ENCODE data around the gene MACROD1. TPM values are rescaled to one million over a fixed set of nuclear protein-coding genes. Genes with fewer than 3 reads are reported as not detected.

Gene MACROD1
- total and polyA plus RNA-seq, 5 donors from 2014 or later, result 5.3 to 12.7 (median 6.5) TPM

- peaks cover 0 to 4% (median 0%) of the 10 kb centered on the region in 4 donors for H3K4me1 Mint-ChIP-seq
- Histone ChIP-seq H3K4me3 (ENCODE audit: low read depth, low read length) (no peak overlapping the region), H3K27me3 (ENCODE audit: control insufficient read depth, insufficient read depth, low read length) (no peaks in the 10 kb centered on the region), H3K9me3 (ENCODE audit: control insufficient read depth in 2 of 2, low read length in 2 of 2) (no peaks in the 10 kb centered on the region), H3K4me1 (ENCODE audit: control insufficient read depth, insufficient read depth, low read length, poor library complexity, severe bottlenecking) (no peaks in the 10 kb centered on the region), H3K27ac (ENCODE audit: insufficient read depth, low read length, poor library complexity, severe bottlenecking) (no peak overlapping the region), H3K36me3 (ENCODE audit: control insufficient read depth, insufficient read depth, low read length) (no peaks in the 10 kb centered on the region)
- H3K27ac Mint-ChIP-seq, result no peak overlapping the region
- H3K9me3 Mint-ChIP-seq, result peaks cover 0 to 1% (median 0%) of the 10 kb centered on the region in 7 donors
- ATAC-seq (ENCODE audit: low read depth in 2 of 2) (no peak), DNase-seq (no peak)
- H3K36me3 Mint-ChIP-seq, result no peaks in the 10 kb centered on the region
- no peaks in the 10 kb centered on the region for H3K27me3 Mint-ChIP-seq
- H3K4me3 Mint-ChIP-seq, result no peak overlapping the region
Observed at GRCh38 chr11:64098318-64098831, 67.5 kb downstream of the MACROD1 start.

- H3K27me3 Mint-ChIP-seq, result no peaks in the 10 kb centered on the region
- no peaks in the 10 kb centered on the region for H3K27me3 ChIP-seq (ENCODE audit: control insufficient read depth, insufficient read depth, low read length)
- no peaks in the 10 kb centered on the region for H3K9me3 ChIP-seq (ENCODE audit: control insufficient read depth in 2 of 2, low read length in 2 of 2)
- H3K36me3 Mint-ChIP-seq, result no peaks in the 10 kb centered on the region
- H3K4me3 Mint-ChIP-seq, result no peak overlapping the region
- ATAC-seq (ENCODE audit: low read depth in 2 of 2) (no peak), DNase-seq (no peak)
- H3K27ac ChIP-seq (ENCODE audit: insufficient read depth, low read length, poor library complexity, severe bottlenecking), result no peak overlapping the region
- no peak overlapping the region for H3K27ac Mint-ChIP-seq
- no peaks in the 10 kb centered on the region for H3K36me3 ChIP-seq (ENCODE audit: control insufficient read depth, insufficient read depth, low read length)
- H3K4me3 ChIP-seq (ENCODE audit: low read depth, low read length), result no peak overlapping the region
- H3K4me1 Mint-ChIP-seq, result peaks cover 0 to 4% (median 0%) of the 10 kb centered on the region in 4 donors
- H3K4me1 ChIP-seq (ENCODE audit: control insufficient read depth, insufficient read depth, low read length, poor library complexity, severe bottlenecking), result no peaks in the 10 kb centered on the region
- H3K9me3 Mint-ChIP-seq, result peaks cover 0 to 1% (median 0%) of the 10 kb centered on the region in 7 donors
Observed at GRCh38 chr11:64097468-64098317, 68.2 kb downstream of the MACROD1 start.

DNA sequence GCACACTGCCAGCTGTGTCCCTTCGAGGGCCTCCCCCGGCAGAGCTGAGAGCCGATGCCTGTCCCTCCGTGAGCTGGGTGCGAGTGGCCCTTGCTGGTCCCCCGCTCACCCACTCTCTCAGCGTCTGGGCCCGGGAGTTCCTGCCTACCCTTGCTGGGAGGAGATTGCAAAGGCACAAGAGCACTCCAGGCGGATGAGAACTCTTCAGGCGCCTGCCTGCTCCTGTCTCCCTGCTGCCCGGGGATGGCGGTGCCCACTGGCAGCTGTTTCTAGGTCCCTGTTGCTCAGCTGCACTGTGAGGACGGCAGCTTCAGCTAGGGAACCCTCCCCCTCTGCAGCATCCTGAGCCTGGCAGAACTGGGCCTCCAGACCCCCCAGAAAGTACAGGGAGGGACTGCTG lies 69.1 kb downstream of the MACROD1 start:
- H3K36me3 Mint-ChIP-seq, result no peaks in the 10 kb centered on the region
- no peak overlapping the region for H3K27ac Mint-ChIP-seq
- Histone ChIP-seq H3K4me3 (ENCODE audit: low read depth, low read length) (no peak overlapping the region), H3K27ac (ENCODE audit: insufficient read depth, low read length, poor library complexity, severe bottlenecking) (no peak overlapping the region), H3K9me3 (ENCODE audit: control insufficient read depth in 2 of 2, low read length in 2 of 2) (no peaks in the 10 kb centered on the region), H3K36me3 (ENCODE audit: control insufficient read depth, insufficient read depth, low read length) (no peaks in the 10 kb centered on the region), H3K4me1 (ENCODE audit: control insufficient read depth, insufficient read depth, low read length, poor library complexity, severe bottlenecking) (no peaks in the 10 kb centered on the region), H3K27me3 (ENCODE audit: control insufficient read depth, insufficient read depth, low read length) (no peaks in the 10 kb centered on the region)
- no peaks in the 10 kb centered on the region for H3K27me3 Mint-ChIP-seq
- no peak overlapping the region for H3K4me3 Mint-ChIP-seq
- no peak for DNase-seq
- peaks cover 0 to 1% (median 0%) of the 10 kb centered on the region in 7 donors for H3K9me3 Mint-ChIP-seq
- ATAC-seq (ENCODE audit: low read depth in 2 of 2), result no peak
- H3K4me1 Mint-ChIP-seq, result peaks cover 0 to 4% (median 0%) of the 10 kb centered on the region in 4 donors

- Mint-ChIP-seq H3K4me1 (peaks cover 0 to 4% (median 0%) of the 10 kb centered on the region in 4 donors), H3K27ac (no peak overlapping the region), H3K27me3 (no peaks in the 10 kb centered on the region), H3K9me3 (peaks cover 0 to 1% (median 0%) of the 10 kb centered on the region in 7 donors), H3K36me3 (no peaks in the 10 kb centered on the region), H3K4me3 (no peak overlapping the region)
- no peak for ATAC-seq (ENCODE audit: low read depth in 2 of 2)
- no peaks in the 10 kb centered on the region for H3K4me1 ChIP-seq (ENCODE audit: control insufficient read depth, insufficient read depth, low read length, poor library complexity, severe bottlenecking)
- H3K27me3 ChIP-seq (ENCODE audit: control insufficient read depth, insufficient read depth, low read length), result no peaks in the 10 kb centered on the region
- H3K36me3 ChIP-seq (ENCODE audit: control insufficient read depth, insufficient read depth, low read length), result no peaks in the 10 kb centered on the region
- no peak overlapping the region for H3K4me3 ChIP-seq (ENCODE audit: low read depth, low read length)
- no peaks in the 10 kb centered on the region for H3K9me3 ChIP-seq (ENCODE audit: control insufficient read depth in 2 of 2, low read length in 2 of 2)
- no peak for DNase-seq
- H3K27ac ChIP-seq (ENCODE audit: insufficient read depth, low read length, poor library complexity, severe bottlenecking), result no peak overlapping the region
Observed at GRCh38 chr11:64095949-64096348, 70.0 kb downstream of the MACROD1 start.

- H3K27ac ChIP-seq (ENCODE audit: insufficient read depth, low read length, poor library complexity, severe bottlenecking), result no peak overlapping the region
- H3K27ac Mint-ChIP-seq, result peak overlapping the region in 1 of 3 donors; percentile 26
- no peaks in the 10 kb centered on the region for H3K4me1 ChIP-seq (ENCODE audit: control insufficient read depth, insufficient read depth, low read length, poor library complexity, severe bottlenecking)
- no peaks in the 10 kb centered on the region for H3K36me3 Mint-ChIP-seq
- ATAC-seq (ENCODE audit: low read depth in 2 of 2) (no peak), DNase-seq (no peak)
- H3K4me3 Mint-ChIP-seq, result no peak overlapping the region
- peaks cover 0 to 1% (median 0%) of the 10 kb centered on the region in 7 donors for H3K9me3 Mint-ChIP-seq
- H3K4me1 Mint-ChIP-seq, result peaks cover 0 to 4% (median 0%) of the 10 kb centered on the region in 4 donors
- H3K27me3 ChIP-seq (ENCODE audit: control insufficient read depth, insufficient read depth, low read length), result no peaks in the 10 kb centered on the region
- H3K27me3 Mint-ChIP-seq, result no peaks in the 10 kb centered on the region
- H3K36me3 ChIP-seq (ENCODE audit: control insufficient read depth, insufficient read depth, low read length), result no peaks in the 10 kb centered on the region
- H3K4me3 ChIP-seq (ENCODE audit: low read depth, low read length), result no peak overlapping the region
- H3K9me3 ChIP-seq (ENCODE audit: control insufficient read depth in 2 of 2, low read length in 2 of 2), result no peaks in the 10 kb centered on the region
Observed at GRCh38 chr11:64095273-64095817, 70.6 kb downstream of the MACROD1 start.

DNA sequence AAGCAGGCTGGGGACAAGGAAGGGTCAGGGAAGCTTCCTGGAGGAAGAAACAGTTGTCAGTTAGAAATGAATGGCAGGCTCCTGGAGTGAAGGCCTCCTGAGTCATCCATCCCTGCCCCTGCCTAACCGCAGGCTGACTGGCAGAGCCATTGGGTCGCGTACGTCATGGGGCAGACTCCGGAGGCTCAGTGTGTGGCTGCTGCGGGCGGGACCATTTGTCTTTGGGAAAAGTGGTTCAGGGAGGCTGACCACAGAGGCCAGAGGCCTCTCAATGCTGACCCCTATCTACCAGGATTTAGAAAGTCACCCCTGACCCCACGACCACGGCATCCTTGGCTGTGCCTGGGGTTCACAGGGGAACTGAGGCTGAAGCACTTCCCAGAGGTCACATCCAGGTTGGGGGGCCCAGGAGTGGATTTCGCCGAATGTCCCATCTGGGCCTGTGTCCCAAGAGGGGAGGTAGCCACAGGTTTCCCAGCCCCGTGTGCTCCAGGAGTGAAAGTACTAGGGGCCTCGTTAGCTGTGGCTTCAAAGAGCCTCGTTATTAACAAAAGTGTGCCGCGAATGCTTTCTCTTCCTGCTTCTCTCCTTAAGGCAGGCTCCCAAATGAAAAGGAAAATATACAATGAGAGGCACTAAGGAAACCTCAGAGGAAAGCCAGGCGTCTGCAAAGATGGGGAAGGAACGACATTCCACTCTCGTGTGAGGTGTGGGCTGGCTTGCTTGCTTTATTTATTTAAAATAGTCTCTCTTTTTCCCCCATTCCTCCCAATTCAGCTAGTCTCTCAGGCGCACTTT lies 71.3 kb downstream of the MACROD1 start:
- Mint-ChIP-seq H3K27me3 (no peaks in the 10 kb centered on the region), H3K9me3 (peaks cover 0 to 1% (median 0%) of the 10 kb centered on the region in 7 donors), H3K4me3 (no peak overlapping the region), H3K27ac (no peak overlapping the region), H3K4me1 (peaks cover 0 to 4% (median 0%) of the 10 kb centered on the region in 4 donors), H3K36me3 (no peaks in the 10 kb centered on the region)
- Histone ChIP-seq H3K27me3 (ENCODE audit: control insufficient read depth, insufficient read depth, low read length) (no peaks in the 10 kb centered on the region), H3K9me3 (ENCODE audit: control insufficient read depth in 2 of 2, low read length in 2 of 2) (no peaks in the 10 kb centered on the region), H3K36me3 (ENCODE audit: control insufficient read depth, insufficient read depth, low read length) (no peaks in the 10 kb centered on the region), H3K4me3 (ENCODE audit: low read depth, low read length) (no peak overlapping the region), H3K4me1 (ENCODE audit: control insufficient read depth, insufficient read depth, low read length, poor library complexity, severe bottlenecking) (no peaks in the 10 kb centered on the region), H3K27ac (ENCODE audit: insufficient read depth, low read length, poor library complexity, severe bottlenecking) (no peak overlapping the region)
- no peak for DNase-seq
- ATAC-seq (ENCODE audit: low read depth in 2 of 2), result no peak

DNA sequence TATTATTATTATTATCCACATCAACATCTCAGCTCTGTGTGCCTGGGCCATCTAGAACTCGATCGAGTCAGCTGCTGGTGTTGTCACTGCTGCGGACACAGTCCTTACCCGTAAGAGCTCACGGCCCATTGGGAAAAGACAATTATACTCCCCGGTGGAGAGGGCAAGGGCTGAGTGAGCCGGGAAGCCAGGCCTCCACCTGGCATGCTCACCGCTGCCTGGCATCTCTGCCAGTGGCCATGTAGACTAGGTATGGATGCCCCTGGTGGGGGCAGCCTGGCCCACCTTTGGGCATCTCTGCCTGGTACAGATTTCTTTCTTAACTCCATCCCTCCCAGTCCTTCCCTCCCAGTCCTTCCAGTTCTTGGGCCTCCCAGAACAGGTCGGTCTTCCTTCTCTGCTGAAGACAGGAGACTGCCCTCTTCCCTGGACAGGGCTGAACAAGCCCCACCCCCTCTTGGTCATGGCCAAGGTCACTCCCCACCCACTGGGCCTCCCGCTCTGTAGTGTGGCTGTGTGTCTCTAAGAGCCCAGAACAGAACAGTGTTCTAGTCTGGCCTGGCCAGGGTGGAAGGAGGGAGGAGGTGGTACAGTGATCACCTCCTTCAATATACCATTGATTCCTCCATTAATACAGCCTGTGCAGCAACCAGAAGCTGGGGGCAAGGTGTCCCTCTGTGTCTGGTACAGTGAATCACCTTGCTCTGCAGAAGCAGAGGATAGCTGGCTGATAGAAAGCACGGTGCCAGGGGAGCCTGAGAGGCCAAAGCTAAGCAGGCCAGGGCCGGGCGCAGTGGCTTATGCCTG lies 72.5 kb downstream of the MACROD1 start:
- Mint-ChIP-seq H3K9me3 (no peaks in the 10 kb centered on the region), H3K4me3 (no peak overlapping the region), H3K27me3 (no peaks in the 10 kb centered on the region), H3K36me3 (no peaks in the 10 kb centered on the region), H3K4me1 (peaks cover 0 to 4% (median 0%) of the 10 kb centered on the region in 4 donors), H3K27ac (peak overlapping the region in 1 of 3 donors; percentile 38)
- Histone ChIP-seq H3K27me3 (ENCODE audit: control insufficient read depth, insufficient read depth, low read length) (no peaks in the 10 kb centered on the region), H3K9me3 (ENCODE audit: control insufficient read depth in 2 of 2, low read length in 2 of 2) (no peaks in the 10 kb centered on the region), H3K36me3 (ENCODE audit: control insufficient read depth, insufficient read depth, low read length) (no peaks in the 10 kb centered on the region), H3K4me3 (ENCODE audit: low read depth, low read length) (no peak overlapping the region), H3K4me1 (ENCODE audit: control insufficient read depth, insufficient read depth, low read length, poor library complexity, severe bottlenecking) (no peaks in the 10 kb centered on the region), H3K27ac (ENCODE audit: insufficient read depth, low read length, poor library complexity, severe bottlenecking) (no peak overlapping the region)
- ATAC-seq (ENCODE audit: low read depth in 2 of 2), result no peak
- DNase-seq, result no peak

Measured in CD4-positive, CD25-positive, alpha-beta regulatory T cell (primary cell).